Activated CD4-positive, alpha-beta memory T cell treated with anti-CD3 and anti-CD28 coated beads for 36 hours (primary cell): ENCODE results near the gene SAMD5. TPM values are rescaled to one million over a fixed set of nuclear protein-coding genes. Genes with fewer than 3 reads are reported as not detected.

Source experiments
- CTCF ChIA-PET: fragments of 350-600 bp; sonication (Branson Sonifier 250); formaldehyde crosslinking; loops from one replicate; lab custom pipeline; 2021; ENCODE audit warnings: antibody characterized with exemption, inconsistent platforms; lab: Charles Lee
- POLR2A ChIA-PET: fragments of 350-600 bp; sonication (Branson Sonifier 250); formaldehyde crosslinking; loops from one replicate; lab custom pipeline; 2021; ENCODE audit warnings: antibody characterized with exemption; lab: Charles Lee
- DNase-seq: peaks from one replicate; pipeline ENCODE4 v3.0.0-alpha.2; 2020
- H3K27ac Mint-ChIP-seq: one replicate; pipeline ENCODE4 v1.8.0; 2021; ENCODE audit warnings: mixed read lengths
- H3K27me3 Mint-ChIP-seq: one replicate; pipeline ENCODE4 v1.8.0; 2021; ENCODE audit warnings: mixed read lengths
- H3K36me3 Mint-ChIP-seq: one replicate; pipeline ENCODE4 v1.8.0; 2021; ENCODE audit warnings: mixed read lengths
- H3K4me1 Mint-ChIP-seq: one replicate; pipeline ENCODE4 v1.8.0; 2021; ENCODE audit warnings: low read depth, mixed read lengths
- H3K4me3 Mint-ChIP-seq: one replicate; pipeline ENCODE4 v1.8.0; 2021; ENCODE audit warnings: mild to moderate bottlenecking, mixed read lengths
- H3K9me3 Mint-ChIP-seq: one replicate; pipeline ENCODE4 v1.8.0; 2021; ENCODE audit warnings: mixed read lengths
- intact Hi-C: fragments of 100-400 bp; cut with micrococcal nuclease; formaldehyde crosslinking; loops from one replicate; pipeline ENCODE4 v1.15.1; 2023
- total RNA-seq, 2 experiments: library from RNA; stranded (reverse); gene quantifications; one replicate each; pipeline ENCODE4 v1.2.3, GENCODE V29; 2021

SAMD5 gene
- total RNA-seq, 2 experiments from 2014 or later = 0.02 to 0.12 TPM

DNA sequence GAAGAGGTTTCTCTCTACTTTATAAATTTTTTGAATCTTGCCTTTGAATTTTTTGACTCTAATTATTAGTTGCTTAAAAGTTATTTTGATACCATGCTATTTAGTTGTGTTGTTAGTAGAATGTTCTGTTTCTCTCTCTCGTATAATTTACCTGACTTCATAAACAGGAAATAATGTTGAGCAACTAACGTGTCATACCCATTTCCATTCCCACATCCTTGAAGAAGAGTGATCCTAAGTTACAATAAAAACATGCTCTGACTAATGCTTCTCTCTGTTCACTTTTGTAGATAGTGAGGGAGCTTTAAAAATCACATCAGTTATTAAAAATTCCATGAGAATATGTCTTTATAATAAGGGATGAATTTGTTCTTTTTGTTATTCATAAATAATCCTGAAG, 69.7 kb downstream of the SAMD5 start:
- POLR2A ChIA-PET = no interaction called here
- H3K4me3 Mint-ChIP-seq = no peak overlapping the region
- intact Hi-C loops = no loop called here
- H3K36me3 Mint-ChIP-seq = no peaks in the 10 kb centered on the region
- H3K9me3 Mint-ChIP-seq = peaks cover 8% of the 10 kb centered on the region
- DNase-seq = no peak
- CTCF ChIA-PET = no interaction called here
- no peaks in the 10 kb centered on the region for H3K4me1 Mint-ChIP-seq
- H3K27ac Mint-ChIP-seq = no peak overlapping the region
- H3K27me3 Mint-ChIP-seq = peaks cover 3% of the 10 kb centered on the region

DNA sequence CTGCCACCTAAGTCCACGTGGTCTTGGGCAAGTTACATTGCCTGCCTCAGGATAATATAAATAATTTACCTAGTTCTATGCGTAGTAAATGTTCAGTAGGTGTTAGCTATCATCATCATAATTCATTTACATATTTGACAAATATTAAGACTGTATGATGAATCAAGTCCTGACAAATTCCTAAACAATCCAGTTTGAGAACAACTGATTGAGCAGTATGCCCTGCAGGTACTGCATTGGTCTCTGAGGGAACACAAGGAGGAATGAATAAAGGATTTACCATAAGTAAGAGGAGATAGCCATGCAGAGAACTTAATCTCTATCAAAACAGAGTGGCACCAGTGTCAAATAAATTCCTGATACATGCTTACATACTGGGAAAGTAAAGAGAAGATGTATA, 70.4 kb downstream of the SAMD5 start:
- peaks cover 8% of the 10 kb centered on the region for H3K9me3 Mint-ChIP-seq
- H3K4me3 Mint-ChIP-seq = no peak overlapping the region
- no peaks in the 10 kb centered on the region for H3K36me3 Mint-ChIP-seq
- H3K4me1 Mint-ChIP-seq = no peaks in the 10 kb centered on the region
- POLR2A ChIA-PET = no interaction called here
- no peak for DNase-seq
- H3K27ac Mint-ChIP-seq = no peak overlapping the region
- peaks cover 3% of the 10 kb centered on the region for H3K27me3 Mint-ChIP-seq
- CTCF ChIA-PET = no interaction called here
- intact Hi-C loops = no loop called here

DNA sequence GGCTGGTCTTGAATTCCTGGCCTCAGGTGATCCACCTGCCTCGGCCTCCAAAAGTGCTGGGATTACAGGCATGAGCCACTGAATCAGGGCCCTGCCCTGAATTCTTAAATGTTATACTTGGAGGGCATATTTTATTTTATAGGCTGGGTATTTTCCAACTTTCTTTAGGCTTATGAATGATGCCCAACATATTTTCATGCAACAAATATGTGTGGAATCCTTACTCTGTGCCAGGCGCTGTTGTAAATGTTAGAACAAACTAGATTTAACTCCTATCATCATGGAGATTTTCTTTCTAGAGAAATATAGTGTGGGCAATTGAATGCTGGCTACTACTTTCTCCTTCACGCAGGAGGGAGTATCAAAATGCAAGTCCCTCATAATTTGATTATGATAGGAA, 71.2 kb downstream of the SAMD5 start:
- CTCF ChIA-PET = no interaction called here
- no peaks in the 10 kb centered on the region for H3K36me3 Mint-ChIP-seq

DNA sequence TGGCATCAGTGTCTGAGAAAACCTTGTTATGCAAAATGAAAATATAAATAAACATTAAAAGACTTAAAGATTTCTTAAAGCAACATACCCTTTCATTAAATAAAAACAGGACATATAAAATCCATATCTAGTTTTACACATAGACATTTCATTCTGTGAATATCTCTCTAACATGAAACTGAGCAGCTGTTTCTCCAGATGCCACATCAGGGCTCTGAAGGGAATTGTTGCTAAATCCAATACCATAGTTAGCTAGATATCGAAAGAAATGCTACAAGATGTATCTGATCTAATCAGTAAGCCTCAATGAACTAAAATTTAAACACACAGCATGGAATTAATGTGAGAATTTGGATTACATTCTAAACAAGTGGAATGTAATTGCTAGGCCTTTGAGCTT, 74.5 kb downstream of the SAMD5 start:
- Mint-ChIP-seq H3K27me3 (peaks cover 3% of the 10 kb centered on the region), H3K36me3 (no peaks in the 10 kb centered on the region), H3K9me3 (peaks cover 8% of the 10 kb centered on the region), H3K4me3 (no peak overlapping the region), H3K27ac (no peak overlapping the region), H3K4me1 (no peaks in the 10 kb centered on the region)
- ChIA-PET POLR2A (no interaction called here), CTCF (no interaction called here)
- intact Hi-C loops = no loop called here
- no peak for DNase-seq

More for the DNA sequence above, 71.2 kb downstream of the SAMD5 start:
- intact Hi-C loops = no loop called here
- Mint-ChIP-seq H3K27me3 (peaks cover 3% of the 10 kb centered on the region), H3K4me1 (no peaks in the 10 kb centered on the region), H3K9me3 (peaks cover 8% of the 10 kb centered on the region), H3K27ac (no peak overlapping the region), H3K4me3 (no peak overlapping the region)
- no peak for DNase-seq
- POLR2A ChIA-PET = no interaction called here

DNA sequence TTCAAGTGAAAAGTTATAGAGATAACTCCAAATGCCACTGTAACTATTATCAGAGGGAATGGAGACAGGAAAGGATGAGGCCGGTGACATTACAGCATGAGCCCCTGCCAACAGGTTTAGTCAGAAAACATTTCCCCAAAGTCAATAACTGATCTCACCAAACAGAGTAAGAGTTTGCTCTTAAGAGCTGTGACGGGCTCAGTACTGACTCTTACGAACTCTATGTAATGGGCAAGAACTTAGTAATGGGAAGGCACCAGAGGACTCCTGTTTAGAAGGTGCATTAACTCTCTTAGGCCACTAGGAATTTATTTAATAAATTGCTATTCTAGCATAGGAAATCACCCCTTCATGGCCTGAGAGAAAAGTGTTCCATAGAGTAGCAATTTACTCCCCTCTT, 76.8 kb downstream of the SAMD5 start:
- POLR2A ChIA-PET = no interaction called here
- Mint-ChIP-seq H3K36me3 (no peaks in the 10 kb centered on the region), H3K4me3 (no peak overlapping the region), H3K27ac (no peak overlapping the region), H3K4me1 (no peaks in the 10 kb centered on the region), H3K9me3 (no peaks in the 10 kb centered on the region), H3K27me3 (peaks cover 1% of the 10 kb centered on the region)
- no peak for DNase-seq
- intact Hi-C loops = no loop called here
- CTCF ChIA-PET = no interaction called here

DNA sequence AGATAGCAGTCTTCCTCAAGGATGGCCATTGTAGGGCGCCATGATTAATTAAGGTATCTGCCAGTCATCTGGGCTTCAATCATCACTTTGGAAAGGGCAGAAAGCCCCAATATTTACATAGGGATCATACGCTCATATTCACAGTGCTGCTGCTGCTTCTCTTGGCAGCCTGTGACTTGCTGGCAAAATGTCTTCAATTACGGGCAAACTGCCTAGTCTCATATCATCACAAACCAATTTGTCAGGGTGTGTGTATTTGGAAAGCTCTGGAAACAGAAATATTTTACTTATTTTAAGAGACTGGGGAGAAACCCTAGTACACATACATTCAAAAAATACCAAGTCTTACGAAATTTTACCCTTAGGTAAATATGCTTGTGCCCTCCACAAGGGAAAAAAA, 77.6 kb downstream of the SAMD5 start:
- no peaks in the 10 kb centered on the region for H3K9me3 Mint-ChIP-seq
- POLR2A ChIA-PET = no interaction called here
- no peaks in the 10 kb centered on the region for H3K4me1 Mint-ChIP-seq
- no peaks in the 10 kb centered on the region for H3K36me3 Mint-ChIP-seq
- no peak overlapping the region for H3K4me3 Mint-ChIP-seq
- H3K27me3 Mint-ChIP-seq = peaks cover 1% of the 10 kb centered on the region
- CTCF ChIA-PET = no interaction called here
- no peak overlapping the region for H3K27ac Mint-ChIP-seq
- DNase-seq = no peak
- intact Hi-C loops = no loop called here

DNA sequence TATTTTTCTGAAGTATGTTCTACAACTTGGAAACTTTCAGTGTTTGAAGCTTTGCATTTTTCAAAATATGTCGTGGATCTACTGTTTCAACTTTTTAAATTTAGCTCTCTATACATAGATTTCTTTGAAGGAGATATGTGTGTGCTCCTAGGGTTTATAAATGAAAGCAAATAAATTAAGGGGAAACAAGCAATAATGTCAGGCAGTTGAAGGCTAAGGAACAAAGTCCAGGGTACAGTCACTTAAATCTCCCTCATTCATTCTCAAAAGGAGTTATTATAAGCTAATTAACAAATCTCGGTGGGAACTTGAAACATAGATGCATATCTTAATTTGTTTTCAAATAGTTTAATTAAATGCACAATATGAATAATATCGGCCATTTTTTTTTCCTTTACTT, 79.4 kb downstream of the SAMD5 start:
- ChIA-PET CTCF (no interaction called here), POLR2A (no interaction called here)
- Mint-ChIP-seq H3K36me3 (no peaks in the 10 kb centered on the region), H3K27me3 (no peaks in the 10 kb centered on the region), H3K27ac (no peak overlapping the region), H3K4me1 (no peaks in the 10 kb centered on the region), H3K9me3 (no peaks in the 10 kb centered on the region), H3K4me3 (no peak overlapping the region)
- intact Hi-C loops = no loop called here
- no peak for DNase-seq

DNA sequence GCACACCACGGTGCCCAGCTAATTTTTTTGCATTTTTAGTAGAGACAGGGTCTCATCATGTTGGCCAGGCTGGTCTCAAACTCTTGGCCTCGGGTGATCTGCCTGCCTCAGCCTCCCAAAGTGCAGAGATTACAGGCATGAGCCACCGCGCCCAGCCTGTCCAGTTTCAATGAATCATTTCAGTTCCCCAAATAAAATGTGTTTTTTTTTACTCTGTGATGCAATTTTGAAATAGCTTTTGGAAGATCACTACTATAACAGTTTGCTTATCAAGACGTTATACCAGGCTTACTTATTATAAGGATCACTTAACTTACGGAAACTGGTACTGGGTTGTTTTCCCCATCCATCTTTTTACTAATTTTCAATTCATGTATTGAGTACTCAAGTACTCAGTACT, 80.0 kb downstream of the SAMD5 start:
- Mint-ChIP-seq H3K4me1 (no peaks in the 10 kb centered on the region), H3K27ac (no peak overlapping the region), H3K27me3 (no peaks in the 10 kb centered on the region), H3K9me3 (no peaks in the 10 kb centered on the region), H3K4me3 (no peak overlapping the region), H3K36me3 (no peaks in the 10 kb centered on the region)
- CTCF ChIA-PET = no interaction called here
- intact Hi-C loops = no loop called here
- no peak for DNase-seq
- POLR2A ChIA-PET = no interaction called here

DNA sequence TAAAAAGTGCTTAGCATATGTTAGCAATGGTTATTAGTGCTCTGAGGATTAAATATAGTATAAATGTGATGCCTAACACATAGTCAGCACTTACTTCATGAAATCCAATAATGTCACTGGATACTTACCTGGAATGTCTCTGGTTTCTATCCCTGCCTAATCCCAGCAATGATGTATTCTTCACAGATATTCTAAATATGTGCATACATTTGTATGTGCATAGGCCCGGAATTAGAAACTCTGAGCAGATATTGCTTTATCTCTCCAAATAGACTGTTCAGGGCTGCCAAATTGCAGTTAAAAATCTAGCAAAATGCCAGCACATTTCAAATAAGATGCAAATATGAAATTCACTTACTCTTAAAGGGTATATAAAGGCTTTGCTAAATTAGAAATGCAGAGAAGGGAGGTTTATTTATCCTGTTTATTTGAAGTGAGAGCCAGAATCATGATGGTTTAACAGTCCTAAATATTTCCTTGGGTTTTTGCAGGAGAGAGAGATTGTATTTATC, 81.3 kb downstream of the SAMD5 start:
- intact Hi-C loops = no loop called here
- no peak for DNase-seq
- Mint-ChIP-seq H3K4me3 (no peak overlapping the region), H3K27ac (no peak overlapping the region), H3K9me3 (no peaks in the 10 kb centered on the region), H3K4me1 (no peaks in the 10 kb centered on the region), H3K36me3 (no peaks in the 10 kb centered on the region), H3K27me3 (no peaks in the 10 kb centered on the region)
- ChIA-PET POLR2A (no interaction called here), CTCF (no interaction called here)

DNA sequence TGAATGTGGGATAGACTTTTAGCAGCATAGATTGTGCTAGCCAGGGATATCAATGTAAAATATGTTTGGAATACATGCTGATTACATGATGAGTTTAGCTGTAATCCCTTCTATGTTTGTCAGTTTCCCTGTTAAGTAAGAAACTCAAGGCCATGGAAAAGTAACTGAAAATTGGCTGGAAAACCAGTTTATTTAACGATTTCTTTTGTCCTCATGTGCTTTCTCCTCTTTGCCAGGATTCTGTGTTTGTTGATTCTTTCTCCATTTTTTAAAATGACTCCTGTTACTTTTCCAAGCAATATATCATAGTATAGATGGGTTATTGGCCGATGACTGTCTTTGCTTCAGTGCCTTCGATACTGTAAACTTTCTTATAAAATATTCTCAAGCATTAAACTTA, 87.5 kb downstream of the SAMD5 start:
- Mint-ChIP-seq H3K27ac (no peak overlapping the region), H3K4me1 (no peaks in the 10 kb centered on the region), H3K27me3 (peaks cover 3% of the 10 kb centered on the region), H3K36me3 (no peaks in the 10 kb centered on the region), H3K9me3 (no peaks in the 10 kb centered on the region), H3K4me3 (no peak overlapping the region)
- ChIA-PET CTCF (no interaction called here), POLR2A (no interaction called here)
- DNase-seq = no peak
- intact Hi-C loops = no loop called here

DNA sequence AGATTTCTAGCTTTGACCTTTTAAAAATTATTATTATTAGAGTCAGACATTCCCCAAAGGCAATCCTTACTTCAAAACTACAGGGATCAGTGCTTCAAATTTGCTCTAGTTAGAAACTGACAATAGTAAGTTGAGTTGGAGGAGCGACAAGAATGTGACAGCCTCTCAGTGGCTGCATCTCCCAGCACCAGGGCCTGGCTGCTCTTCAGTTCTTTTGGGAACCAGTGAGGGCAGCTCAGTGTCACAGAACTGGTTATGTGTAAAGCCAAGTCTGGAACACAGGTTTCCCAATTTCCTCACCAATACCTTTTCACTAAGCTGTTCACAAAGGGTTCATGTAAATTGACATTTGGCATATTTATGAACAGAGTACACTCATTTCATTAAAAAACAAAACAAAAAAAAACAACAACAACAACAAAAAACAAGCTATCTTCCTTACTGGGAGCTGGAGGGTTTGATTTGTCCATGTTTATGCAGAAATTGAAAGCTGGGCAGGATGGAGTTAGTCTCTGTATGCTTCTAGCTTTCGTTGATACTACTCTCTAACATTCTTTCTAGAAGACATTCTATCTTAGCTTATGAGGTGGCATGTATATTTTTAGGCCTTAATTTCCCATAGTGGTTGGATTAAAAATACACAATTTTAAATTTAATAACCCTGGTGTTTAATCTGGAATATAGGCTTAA, 95.0 kb downstream of the SAMD5 start:
- H3K4me3 Mint-ChIP-seq = no peak overlapping the region
- no peaks in the 10 kb centered on the region for H3K4me1 Mint-ChIP-seq
- POLR2A ChIA-PET = no interaction called here
- no peaks in the 10 kb centered on the region for H3K9me3 Mint-ChIP-seq
- H3K36me3 Mint-ChIP-seq = no peaks in the 10 kb centered on the region
- CTCF ChIA-PET = interaction anchor here (0.9 kb wide), 1 partner anchor 19 kb away, joined by 3 read pairs; no protein-coding TSS in a partner anchor
- intact Hi-C loops = no loop called here
- DNase-seq = no peak
- peaks cover 5% of the 10 kb centered on the region for H3K27me3 Mint-ChIP-seq
- H3K27ac Mint-ChIP-seq = no peak overlapping the region

DNA sequence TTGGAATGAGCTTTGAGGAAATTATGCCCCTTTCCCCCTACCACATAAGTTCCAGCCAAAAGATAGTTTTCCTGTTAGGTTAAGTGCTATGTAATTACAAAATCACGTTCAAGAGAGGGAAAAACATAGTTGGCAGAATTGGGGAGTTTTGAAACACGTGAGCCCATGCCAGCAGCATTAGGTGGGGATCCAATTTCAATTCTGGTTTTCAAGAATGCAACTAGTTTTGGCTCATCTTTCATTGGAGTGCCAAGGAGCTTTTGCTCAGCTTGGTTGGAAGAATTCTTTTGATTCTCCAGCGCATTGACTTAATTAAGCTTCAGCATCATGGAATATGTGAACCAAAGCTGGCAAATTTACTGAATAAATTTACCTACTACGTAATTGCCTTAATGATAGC, 95.9 kb downstream of the SAMD5 start:
- intact Hi-C loops = no loop called here
- no peak for DNase-seq
- Mint-ChIP-seq H3K9me3 (no peaks in the 10 kb centered on the region), H3K27me3 (peaks cover 5% of the 10 kb centered on the region), H3K27ac (no peak overlapping the region), H3K4me1 (no peaks in the 10 kb centered on the region), H3K4me3 (no peak overlapping the region), H3K36me3 (no peaks in the 10 kb centered on the region)
- CTCF ChIA-PET = no interaction called here
- POLR2A ChIA-PET = no interaction called here

DNA sequence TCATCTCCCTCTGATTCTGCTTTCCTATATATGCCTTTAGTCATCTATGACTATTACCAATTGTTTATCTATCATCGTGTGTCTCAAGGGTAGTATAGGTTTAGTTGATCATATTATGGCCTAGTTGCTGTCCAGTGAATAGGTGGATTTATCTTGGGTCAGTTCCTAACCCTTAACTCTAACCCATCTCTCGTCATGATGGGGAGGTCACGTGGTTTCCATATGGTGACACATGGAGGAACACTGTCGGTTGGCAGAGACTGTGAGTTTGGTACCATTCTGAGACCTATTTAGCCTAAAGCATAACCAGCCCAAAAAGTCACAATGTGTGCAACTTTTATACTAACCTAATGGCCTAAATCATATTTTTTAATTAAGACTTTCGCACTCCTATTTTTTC, 103.5 kb downstream of the SAMD5 start:
- CTCF ChIA-PET = no interaction called here
- H3K4me3 Mint-ChIP-seq = no peak overlapping the region
- no peaks in the 10 kb centered on the region for H3K9me3 Mint-ChIP-seq
- intact Hi-C loops = no loop called here
- H3K4me1 Mint-ChIP-seq = no peaks in the 10 kb centered on the region
- H3K36me3 Mint-ChIP-seq = no peaks in the 10 kb centered on the region
- DNase-seq = no peak
- no peak overlapping the region for H3K27ac Mint-ChIP-seq
- POLR2A ChIA-PET = no interaction called here
- H3K27me3 Mint-ChIP-seq = no peaks in the 10 kb centered on the region
